Colonic mucosa (tissue), 4 donors: Measurements from ENCODE around the gene DTX4. TPM values are rescaled to one million over a fixed set of nuclear protein-coding genes. Genes with fewer than 3 reads are reported as not detected.

Experiments used
- DNase-seq: peaks from one replicate; pipeline ENCODE4 v3.0.0-alpha.2; 2020
- H3K27ac ChIP-seq: fragments of 200-600 bp; one replicate; pipeline ENCODE4 v1.8.0; 2021
- H3K27me3 ChIP-seq: fragments of 200-600 bp; one replicate; pipeline ENCODE4 v1.8.0; 2021
- H3K36me3 ChIP-seq: fragments of 200-600 bp; one replicate; pipeline ENCODE4 v1.8.0; 2021
- H3K4me1 ChIP-seq: fragments of 200-600 bp; one replicate; pipeline ENCODE4 v1.8.0; 2021; ENCODE audit warnings: mild to moderate bottlenecking
- H3K4me3 ChIP-seq: fragments of 200-600 bp; one replicate; pipeline ENCODE4 v1.8.0; 2021
- H3K9ac ChIP-seq, 2 donors: one replicate each; pipeline ENCODE4 v1.7.0; 2013; ENCODE audit warnings: control low read depth in 2 of 2, low read depth in 2 of 2, low read length in 2 of 2
- H3K9me3 ChIP-seq: fragments of 200-600 bp; one replicate; pipeline ENCODE4 v1.8.0; 2021
- intact Hi-C: fragments of 100-400 bp; cut with DNase I; formaldehyde crosslinking; loops from one replicate; pipeline ENCODE4 v1.14.1; 2022
- total RNA-seq, 2 donors: library from RNA; stranded (reverse); fragmentation: NEBNext Ultra II Directional in 1 of 2; extraction: Animal tissue kit (Norgen Biotek cat#: 25700) in 1 of 2; gene quantifications; one replicate each; pipeline ENCODE4 v1.2.1, GENCODE V29; 2021
- TF ChIP-seq, protein P1 (sequence below): fragments of 200-600 bp; IDR thresholded peaks from one replicate; pipeline ENCODE4 v1.8.0; 2022; ENCODE audit warnings: antibody characterized with exemption, mild to moderate bottlenecking
- donor health status: healthy.
- donor health status: DM: no; HTN: no; CAD: no.
- donor health status: DM: no; HTN: no; CAD: no.

DTX4 gene
- total RNA-seq, 2 donors from 2014 or later = 54.7 to 59.7 TPM

DNA sequence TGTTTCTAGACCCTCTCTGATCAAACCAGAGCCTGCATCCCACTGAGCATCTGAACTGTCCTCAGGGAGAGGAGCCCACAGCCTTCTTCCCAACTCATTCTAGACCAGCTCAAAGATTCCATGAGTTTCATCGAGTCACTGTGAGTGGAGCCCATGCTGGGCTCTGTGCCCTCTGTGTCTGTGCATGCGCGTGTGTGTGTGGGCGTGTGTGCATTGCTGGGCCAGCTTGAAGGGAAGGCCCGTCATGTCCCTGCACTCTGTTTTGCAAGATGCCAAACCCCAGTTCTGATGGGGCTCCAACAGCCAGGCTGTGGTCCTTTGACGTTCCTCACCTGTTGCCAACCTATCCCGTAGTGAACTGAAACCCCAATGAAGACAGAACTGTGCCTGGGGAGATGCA, 33.7 kb downstream of the DTX4 start:
- Histone ChIP-seq H3K27ac (no peak overlapping the region), H3K9me3 (no peaks in the 10 kb centered on the region), H3K4me1 (no peaks in the 10 kb centered on the region), H3K4me3 (no peak overlapping the region), H3K36me3 (peaks cover 8% of the 10 kb centered on the region), H3K27me3 (no peaks in the 10 kb centered on the region), H3K9ac (no peak overlapping the region)
- no peak for DNase-seq
- intact Hi-C loops = loop anchor here (5.0 to 10.0 kb wide), 2 partner anchors 79 to 227 kb away; no protein-coding TSS in a partner anchor
- TF ChIP-seq, protein P1, sequence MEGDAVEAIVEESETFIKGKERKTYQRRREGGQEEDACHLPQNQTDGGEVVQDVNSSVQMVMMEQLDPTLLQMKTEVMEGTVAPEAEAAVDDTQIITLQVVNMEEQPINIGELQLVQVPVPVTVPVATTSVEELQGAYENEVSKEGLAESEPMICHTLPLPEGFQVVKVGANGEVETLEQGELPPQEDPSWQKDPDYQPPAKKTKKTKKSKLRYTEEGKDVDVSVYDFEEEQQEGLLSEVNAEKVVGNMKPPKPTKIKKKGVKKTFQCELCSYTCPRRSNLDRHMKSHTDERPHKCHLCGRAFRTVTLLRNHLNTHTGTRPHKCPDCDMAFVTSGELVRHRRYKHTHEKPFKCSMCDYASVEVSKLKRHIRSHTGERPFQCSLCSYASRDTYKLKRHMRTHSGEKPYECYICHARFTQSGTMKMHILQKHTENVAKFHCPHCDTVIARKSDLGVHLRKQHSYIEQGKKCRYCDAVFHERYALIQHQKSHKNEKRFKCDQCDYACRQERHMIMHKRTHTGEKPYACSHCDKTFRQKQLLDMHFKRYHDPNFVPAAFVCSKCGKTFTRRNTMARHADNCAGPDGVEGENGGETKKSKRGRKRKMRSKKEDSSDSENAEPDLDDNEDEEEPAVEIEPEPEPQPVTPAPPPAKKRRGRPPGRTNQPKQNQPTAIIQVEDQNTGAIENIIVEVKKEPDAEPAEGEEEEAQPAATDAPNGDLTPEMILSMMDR = no peak

DNA sequence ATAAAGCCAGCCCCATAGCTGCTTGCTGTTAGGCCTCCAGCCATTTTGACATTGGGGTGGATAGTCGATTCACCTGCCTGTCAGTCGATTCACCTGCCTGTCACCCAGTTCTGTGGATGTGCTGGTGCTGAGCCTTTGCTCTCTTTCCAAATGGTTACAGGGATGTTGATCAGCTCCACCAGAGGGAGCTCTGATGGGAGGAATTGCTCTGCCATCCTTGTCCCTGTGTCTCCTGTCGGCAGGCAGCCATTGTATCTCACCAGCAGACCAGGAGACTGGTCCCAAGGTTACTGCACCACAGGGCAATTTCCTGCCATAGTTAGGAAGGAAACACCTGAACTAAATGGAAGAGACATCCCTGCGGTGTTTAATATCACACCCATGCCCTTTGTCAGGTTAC, 34.7 kb downstream of the DTX4 start:
- H3K36me3 ChIP-seq = peaks cover 8% of the 10 kb centered on the region
- intact Hi-C loops = loop anchor here (5.0 to 10.0 kb wide), 2 partner anchors 78 to 226 kb away; no protein-coding TSS in a partner anchor

DNA sequence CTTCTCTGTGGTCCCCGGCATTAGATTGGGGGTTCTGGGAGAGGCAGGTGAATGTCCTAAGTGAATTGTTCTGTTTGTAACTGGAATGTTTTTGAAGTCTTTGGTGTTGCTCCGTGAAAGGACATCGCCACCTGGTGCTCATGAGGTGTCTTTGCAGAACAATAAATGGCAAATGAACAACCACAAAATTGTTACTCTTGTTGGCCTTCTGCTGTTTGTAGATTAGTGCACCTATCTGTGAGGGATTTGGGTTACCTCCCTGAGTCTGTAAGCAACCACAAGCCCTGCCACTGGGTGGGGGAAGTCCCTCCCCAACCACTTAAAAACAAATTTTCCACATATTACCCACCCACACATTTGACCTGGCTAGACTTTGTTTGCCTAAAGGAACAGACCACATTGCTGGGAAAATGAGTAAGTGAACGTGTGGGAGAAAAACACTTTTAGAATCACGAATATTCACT, 36.1 kb downstream of the DTX4 start:
- Histone ChIP-seq H3K9me3 (no peaks in the 10 kb centered on the region), H3K9ac (no peak overlapping the region), H3K4me1 (no peaks in the 10 kb centered on the region), H3K4me3 (no peak overlapping the region), H3K36me3 (peaks cover 8% of the 10 kb centered on the region), H3K27me3 (no peaks in the 10 kb centered on the region), H3K27ac (no peak overlapping the region)
- intact Hi-C loops = loop anchor here (2.0 to 10.0 kb wide), 3 partner anchors 37 to 224 kb away; no protein-coding TSS in a partner anchor
- TF ChIP-seq, protein P1 = peak; percentile 53
- no peak for DNase-seq

More for the DNA sequence above, 34.7 kb downstream of the DTX4 start:
- TF ChIP-seq, protein P1 = peak; percentile 41
- no peak overlapping the region for H3K4me3 ChIP-seq
- peak; percentile 54 for DNase-seq
- no peak overlapping the region for H3K27ac ChIP-seq
- H3K4me1 ChIP-seq = no peaks in the 10 kb centered on the region
- H3K9me3 ChIP-seq = no peaks in the 10 kb centered on the region
- H3K27me3 ChIP-seq = no peaks in the 10 kb centered on the region
- no peak overlapping the region for H3K9ac ChIP-seq

DNA sequence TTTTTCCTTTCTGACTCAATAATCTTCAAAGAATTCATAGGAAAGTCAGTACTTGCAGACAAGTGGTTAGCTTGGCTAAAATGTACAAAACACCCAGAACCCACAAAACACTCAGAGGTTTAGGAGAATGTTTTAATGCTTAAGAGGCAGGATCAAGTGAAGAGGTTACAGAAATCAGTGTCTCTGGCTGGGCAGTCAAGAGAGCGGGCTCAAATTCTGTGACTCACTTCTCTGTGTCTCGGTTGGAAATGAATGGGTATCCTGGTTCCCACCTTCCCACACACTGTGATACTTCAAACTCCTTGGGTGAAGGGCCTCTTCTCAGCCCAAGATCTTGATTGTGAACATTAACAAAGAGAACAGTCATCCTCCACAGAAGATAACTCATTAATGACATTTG, 37.0 kb downstream of the DTX4 start:
- TF ChIP-seq, protein P1 = no peak
- Histone ChIP-seq H3K36me3 (peaks cover 8% of the 10 kb centered on the region), H3K9me3 (no peaks in the 10 kb centered on the region), H3K4me3 (peak overlapping the region; percentile 1), H3K4me1 (no peaks in the 10 kb centered on the region), H3K9ac (no peak overlapping the region), H3K27ac (no peak overlapping the region), H3K27me3 (no peaks in the 10 kb centered on the region)
- DNase-seq = no peak
- intact Hi-C loops = loop anchor here (2.0 to 10.0 kb wide), 3 partner anchors 38 to 223 kb away; no protein-coding TSS in a partner anchor

DNA sequence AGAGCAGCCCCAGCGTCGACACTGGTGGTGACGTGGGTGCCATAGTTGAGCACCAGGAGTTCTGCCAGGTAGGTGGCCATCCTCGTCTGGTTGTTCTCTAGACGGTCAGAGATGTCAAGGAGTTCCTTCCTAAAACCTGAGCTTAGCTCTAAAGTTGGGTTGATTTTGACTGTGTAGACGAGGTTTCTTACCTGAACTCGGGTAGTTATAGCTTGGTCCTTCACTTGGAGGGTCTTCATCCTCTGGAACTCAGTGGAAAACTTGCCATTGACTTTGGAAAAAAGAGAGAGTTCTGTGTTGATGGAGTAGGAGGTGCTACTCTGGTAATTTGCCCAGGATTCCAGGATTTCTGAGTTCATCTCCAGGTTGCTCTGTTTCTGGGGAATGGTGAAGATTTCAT, 40.3 kb downstream of the DTX4 start:
- intact Hi-C loops = no loop called here
- no peak for DNase-seq
- no peaks in the 10 kb centered on the region for H3K27me3 ChIP-seq
- H3K9ac ChIP-seq = no peak overlapping the region
- no peak overlapping the region for H3K4me3 ChIP-seq
- TF ChIP-seq, protein P1 = no peak
- no peaks in the 10 kb centered on the region for H3K9me3 ChIP-seq
- H3K36me3 ChIP-seq = no peaks in the 10 kb centered on the region
- no peak overlapping the region for H3K27ac ChIP-seq
- no peaks in the 10 kb centered on the region for H3K4me1 ChIP-seq
